HepG2 (cell line): ENCODE measurements around the gene EXOC3. TPM values are rescaled to one million over a fixed set of nuclear protein-coding genes. Genes with fewer than 3 reads are reported as not detected.
A peak's percentile ranks its signal among the peaks of the same experiment; 100 is the strongest.

ENCODE experiments used
- ARHGAP35 ChIP-seq: sonication (generic); formaldehyde crosslinking; IDR thresholded peaks from 2 replicates; pipeline ENCODE4 v1.9.0; 2022; ENCODE audit warnings: mild to moderate bottlenecking, inconsistent platforms, moderate library complexity, missing genetic modification reagents, borderline replicate concordance
- CERS6 ChIP-seq: sonication (generic); formaldehyde crosslinking; IDR thresholded peaks from 2 replicates; pipeline ENCODE4 v1.5.0; 2020; ENCODE audit warnings: missing genetic modification reagents
- FOXJ3 ChIP-seq: sonication (generic); formaldehyde crosslinking; IDR thresholded peaks from 2 replicates; pipeline ENCODE4 v1.4.0; 2020; ENCODE audit warnings: missing genetic modification reagents, mild to moderate bottlenecking, borderline replicate concordance
- KLF16 ChIP-seq, 2 experiments: sonication (generic) in 1 of 2; formaldehyde crosslinking in 1 of 2; IDR thresholded peaks; 2 replicates each; pipeline versions ENCODE4 v1.6.1 to v1.8.0; 2016 to 2023; ENCODE audit warnings: missing genetic modification reagents in 2 of 2, missing compliant biosample characterization in 1 of 2
- MAFG ChIP-seq: sonication (generic); formaldehyde crosslinking; IDR thresholded peaks from 2 replicates; pipeline ENCODE4 v1.5.1; 2020; ENCODE audit warnings: mild to moderate bottlenecking, missing genetic modification reagents
- MNT ChIP-seq: fragments of 450-650 bp; IDR thresholded peaks from 2 replicates; pipeline ENCODE4 v1.6.1; 2016
- NBN ChIP-seq: fragments of 450-650 bp; conservative IDR thresholded peaks from 2 replicates; pipeline ENCODE4 v1.6.1; 2017
- PRDM4 ChIP-seq: sonication (generic); formaldehyde crosslinking; IDR thresholded peaks from 2 replicates; pipeline ENCODE4 v1.9.0; 2021; ENCODE audit warnings: missing genetic modification reagents, borderline replicate concordance
- ZHX2 ChIP-seq, 2 experiments: sonication (generic) in 1 of 2; formaldehyde crosslinking in 1 of 2; IDR thresholded peaks; 2 replicates each; pipeline versions ENCODE4 v1.6.1 to v1.9.0; 2014 to 2022; ENCODE audit warnings: antibody characterized with exemption in 1 of 2, borderline replicate concordance in 1 of 2, inconsistent platforms in 1 of 2, low read depth in 1 of 2, missing genetic modification reagents in 1 of 2
- ZNF556 ChIP-seq: sonication (generic); formaldehyde crosslinking; IDR thresholded peaks from 2 replicates; pipeline ENCODE4 v1.4.0; 2020; ENCODE audit warnings: mild to moderate bottlenecking, missing genetic modification reagents, borderline replicate concordance
- ZNF782 ChIP-seq: sonication (generic); formaldehyde crosslinking; IDR thresholded peaks from 2 replicates; pipeline ENCODE4 v1.4.0; 2020; ENCODE audit warnings: missing genetic modification reagents, mild to moderate bottlenecking, borderline replicate concordance
- polyA plus RNA-seq, 8 experiments: library from polyadenylated mRNA; depleted of rRNA in 3 of 8; stranded (reverse) in 7 of 8; unstranded in 1 of 8; fragments of >200 nt; fragmentation: Illumina TruSeq in 4 of 8; extraction: Trizol in 4 of 8; gene quantifications; 2 replicates each; pipeline versions ENCODE4 v1.2.1 to v1.2.3, GENCODE V29; 2011 to 2016; ENCODE audit warnings: low read depth in 4 of 8, missing spikeins in 1 of 8, mixed read lengths in 1 of 8; ENCODE audit not compliant: insufficient read depth in 1 of 8
- total RNA-seq, 5 experiments: library from RNA; depleted of rRNA; stranded (reverse); fragments of >200 nt; fragmentation: Illumina TruSeq; extraction: Trizol; gene quantifications; 2 replicates each; pipeline ENCODE4 v1.2.3, GENCODE V29; 2016; ENCODE audit warnings: low read depth in 1 of 5

EXOC3 gene
- total and polyA plus RNA-seq, 2 of the 13 experiments (the other 11 are each of a cell fraction or from before 2014, with no cell fraction given): 9.2 to 20.5 TPM

GRCh38 chr5:472656-473550, 29.9 kb downstream of the EXOC3 start (continued):
- TF ChIP-seq ZHX2 (IDR thresholded peaks at IDR 0.05; ENCODE audit: low read depth): 0 out of 2 replicates have a peak, but pooled peaks have one; percentile 16
- peak; percentile 94 for TF ChIP-seq ZHX2 (CRISPR knock-in tag; IDR thresholded peaks at IDR 0.05; ENCODE audit: borderline replicate concordance)
- no peak for TF ChIP-seq MNT
- no peak for TF ChIP-seq FOXJ3
- peak; percentile 27 to 81; a peak in 3 of 4 replicates for TF ChIP-seq KLF16 (CRISPR knock-in tag; IDR thresholded peaks at IDR 0.05)
- TF ChIP-seq PRDM4: no peak
- peak; percentile 57; the same call in 1 of the 2 replicates for TF ChIP-seq ZNF782
- TF ChIP-seq CERS6: no peak
- no peak for TF ChIP-seq NBN
- TF ChIP-seq ZNF556: no peak
- TF ChIP-seq ARHGAP35 (CRISPR knock-in tag): 0 out of 2 replicates have a peak, but pooled peaks have one; percentile 74
- TF ChIP-seq MAFG (CRISPR knock-in tag): no peak
